IMR-90 (cell line): ENCODE data around the gene LRFN4. TPM values are rescaled to one million over a fixed set of nuclear protein-coding genes. Genes with fewer than 3 reads are reported as not detected.

Experiments
- MXI1 ChIP-seq: IDR thresholded peaks from 2 replicates; pipeline ENCODE4 v1.6.1; 2012; ENCODE audit warnings: low read depth, mild to moderate bottlenecking, low read length, moderate library complexity, borderline replicate concordance
- polyA plus RNA-seq, 3 experiments: library from polyadenylated mRNA; depleted of rRNA; stranded (reverse); fragments of >200 nt; gene quantifications; 2 replicates each; pipeline ENCODE4 v1.2.3, GENCODE V29; 2012; ENCODE audit warnings: low replicate concordance in 1 of 3
- total RNA-seq: library from RNA; depleted of rRNA; stranded (reverse); fragments of >200 nt; gene quantifications from 2 replicates; pipeline ENCODE4 v1.2.3, GENCODE V29; 2012
- TF ChIP-seq, protein P1 (sequence below): fragments of 150-350 bp; IDR thresholded peaks from 2 replicates; pipeline ENCODE4 v1.6.1; 2016; ENCODE audit warnings: low read depth, mild to moderate bottlenecking, low read length, moderate library complexity, borderline replicate concordance

The LRFN4 gene
- total and polyA plus RNA-seq, 2 of the 4 experiments (the other 2 are of a cell fraction) = 6.1 to 18.9 TPM

DNA sequence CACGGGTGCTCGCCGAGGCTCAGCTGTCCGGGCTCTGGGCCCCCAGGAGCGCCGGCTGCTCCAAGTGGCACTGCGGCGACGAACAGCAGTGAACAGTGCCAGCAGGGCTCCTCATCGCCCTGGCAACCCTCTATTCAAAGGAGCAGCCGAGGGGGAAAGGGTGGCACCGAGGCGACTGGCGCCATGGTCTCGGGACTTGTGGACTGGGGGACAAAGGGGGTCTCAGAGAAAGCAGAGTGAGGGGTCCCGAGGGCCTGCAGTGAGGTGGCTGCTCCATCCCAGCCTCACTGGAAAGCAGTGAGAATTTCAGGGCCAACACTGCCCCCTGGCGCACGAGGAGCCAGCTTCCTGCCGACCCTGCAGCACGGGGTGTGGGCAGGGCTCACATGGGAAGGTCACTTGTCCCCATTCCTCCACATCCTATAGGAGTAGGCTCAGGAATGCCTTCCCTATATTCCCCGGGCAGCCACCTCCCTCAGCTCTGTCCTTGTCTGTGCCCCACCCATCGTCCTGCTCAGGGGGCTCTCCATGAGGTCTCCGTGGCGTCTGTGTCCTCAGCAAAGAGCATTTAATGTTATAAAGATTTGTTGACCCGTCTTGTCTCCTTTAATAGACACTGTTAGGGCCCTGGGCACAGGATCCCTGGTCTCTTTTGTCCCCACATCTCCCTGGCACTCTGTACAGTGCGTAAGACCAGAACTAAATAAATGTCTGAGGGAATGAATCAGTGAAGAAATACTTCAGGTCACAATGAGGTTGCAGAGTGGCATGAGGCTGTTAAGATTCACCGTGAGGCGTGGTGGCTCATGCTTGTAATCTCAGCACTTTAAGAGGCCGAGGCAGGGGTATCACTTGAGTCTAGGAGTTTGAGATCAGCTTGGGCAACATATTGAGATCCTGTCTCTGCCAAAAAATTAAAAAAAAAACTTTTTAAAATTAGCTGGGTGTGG lies 26.4 kb downstream of the LRFN4 start (continued):
- 0 out of 2 replicates have a peak, but pooled peaks have one; percentile 34 for TF ChIP-seq MXI1
- TF ChIP-seq, protein P1, sequence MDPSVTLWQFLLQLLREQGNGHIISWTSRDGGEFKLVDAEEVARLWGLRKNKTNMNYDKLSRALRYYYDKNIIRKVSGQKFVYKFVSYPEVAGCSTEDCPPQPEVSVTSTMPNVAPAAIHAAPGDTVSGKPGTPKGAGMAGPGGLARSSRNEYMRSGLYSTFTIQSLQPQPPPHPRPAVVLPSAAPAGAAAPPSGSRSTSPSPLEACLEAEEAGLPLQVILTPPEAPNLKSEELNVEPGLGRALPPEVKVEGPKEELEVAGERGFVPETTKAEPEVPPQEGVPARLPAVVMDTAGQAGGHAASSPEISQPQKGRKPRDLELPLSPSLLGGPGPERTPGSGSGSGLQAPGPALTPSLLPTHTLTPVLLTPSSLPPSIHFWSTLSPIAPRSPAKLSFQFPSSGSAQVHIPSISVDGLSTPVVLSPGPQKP = no peak
